GM12878 (cell line): ENCODE data around the gene TBC1D32. TPM values are rescaled to one million over a fixed set of nuclear protein-coding genes. Genes with fewer than 3 reads are reported as not detected.
"Not testable (repeated sequence)": the region's sequence is repeated elsewhere in the genome, so short reads cannot be mapped to it uniquely, and the experiment has no call there.

Experiments used
- ATAC-seq: fragments of 200-7000 bp; cut with Tn5 transposase; 3 replicates; pipeline ENCODE4 v1.9.1; 2020; ENCODE audit warnings: mild to moderate bottlenecking, moderate library complexity
- BruUV-seq: library from RNA; stranded (reverse); fragments of 400-500 nt; replicated peaks from 2 replicates; lab custom pipeline; 2021; lab: Mats Ljungman, UMichigan
- CTCF ChIA-PET: fragments of 300-600 bp; sonication (Branson Sonifier 250); formaldehyde crosslinking; extraction: SDS; loops from one replicate; lab custom pipeline; 2021; ENCODE audit warnings: inconsistent platforms; lab: Yijun Ruan, JAX
- POLR2A ChIA-PET: fragments of 350-600 bp; formaldehyde crosslinking; extraction: SDS; loops from one replicate; lab custom pipeline; 2021; ENCODE audit warnings: inconsistent platforms; lab: Charles Lee
- RAD21 ChIA-PET: fragments of 300-600 bp; sonication (Branson Sonifier 250); formaldehyde crosslinking; loops from one replicate; lab custom pipeline; 2023; ENCODE audit warnings: antibody characterized with exemption; ENCODE audit not compliant: unreplicated experiment; lab: Charles Lee
- SMC1A ChIA-PET: fragments of 300-600 bp; sonication (Branson Sonifier 250); formaldehyde crosslinking; loops from one replicate; lab custom pipeline; 2023; ENCODE audit not compliant: unreplicated experiment, uncharacterized antibody; lab: Charles Lee
- DNase-seq: peaks from one replicate; pipeline ENCODE4 v3.0.0-alpha.2; 2011; ENCODE audit warnings: low read depth, low spot score
- FAIRE-seq: peaks from 3 replicates; lab custom pipeline; 2011; peaks lifted over from hg19 to GRCh38; lab: Jason Lieb, UNC
- H2AFZ ChIP-seq: 2 replicates; pipeline ENCODE4 v1.6.0; 2011; ENCODE audit warnings: low read depth, low read length, control low read depth; ENCODE audit not compliant: control insufficient read depth
- H3K27ac ChIP-seq: 2 replicates; pipeline ENCODE4 v1.5.1; 2011; ENCODE audit warnings: control low read depth; ENCODE audit not compliant: control insufficient read depth, insufficient read depth
- H3K27me3 ChIP-seq, 2 experiments: replicated peaks in 1 of 2; 2 replicates each; pipeline versions ENCODE4 v1.6.0 to v1.6.1; 2011; ENCODE audit warnings: low read length in 1 of 2; ENCODE audit not compliant: control insufficient read depth in 2 of 2, insufficient read depth in 2 of 2
- H3K36me3 ChIP-seq, 2 experiments: 2 replicates each; pipeline ENCODE4 v1.5.1; 2011; ENCODE audit warnings: low read length in 1 of 2; ENCODE audit not compliant: control insufficient read depth in 2 of 2, insufficient read depth in 2 of 2
- H3K4me1 ChIP-seq: 2 replicates; pipeline ENCODE4 v1.6.1; 2011; ENCODE audit warnings: mild to moderate bottlenecking, low read length, moderate library complexity, mixed read lengths; ENCODE audit not compliant: control insufficient read depth, insufficient read depth
- H3K4me2 ChIP-seq: 2 replicates; pipeline ENCODE4 v1.6.0; 2011; ENCODE audit warnings: control low read depth; ENCODE audit not compliant: control insufficient read depth, insufficient read depth
- H3K4me3 ChIP-seq: fragments of 200-600 bp; sonication (generic); 2 replicates; pipeline ENCODE4 v1.5.1; 2016
- H3K79me2 ChIP-seq: 2 replicates; pipeline ENCODE4 v1.6.0; 2011; ENCODE audit warnings: low read length; ENCODE audit not compliant: control insufficient read depth, insufficient read depth
- H3K9ac ChIP-seq: 2 replicates; pipeline ENCODE4 v1.8.0; 2011; ENCODE audit warnings: low read length, control low read depth, mixed read lengths; ENCODE audit not compliant: control insufficient read depth, insufficient read depth
- H3K9me3 ChIP-seq: replicated peaks from 3 replicates; pipeline ENCODE4 v1.5.1; 2011; ENCODE audit warnings: mild to moderate bottlenecking, low read length; ENCODE audit not compliant: control insufficient read depth, insufficient read depth
- H4K20me1 ChIP-seq: 2 replicates; pipeline ENCODE4 v1.6.0; 2011; ENCODE audit not compliant: control insufficient read depth, insufficient read depth
- CHD1 ChIP-seq: IDR thresholded peaks from 2 replicates; pipeline ENCODE4 v1.6.1; 2012; ENCODE audit warnings: low read depth, low read length, improper control_type of control experiment
- JUNB ChIP-seq: IDR thresholded peaks from 2 replicates; pipeline ENCODE4 v1.6.1; 2016; ENCODE audit warnings: antibody characterized with exemption, mild to moderate bottlenecking
- RUNX3 ChIP-seq: IDR thresholded peaks from 2 replicates; pipeline ENCODE4 v1.6.1; 2012; ENCODE audit warnings: low read length, inconsistent platforms
- SIX5 ChIP-seq: IDR thresholded peaks from 2 replicates; pipeline ENCODE4 v1.6.1; 2011; ENCODE audit warnings: mild to moderate bottlenecking, low read depth, low read length, moderate library complexity; ENCODE audit not compliant: severe bottlenecking
- SMARCA5 ChIP-seq: fragments of 450-650 bp; IDR thresholded peaks from 2 replicates; pipeline ENCODE4 v1.6.1; 2017; ENCODE audit warnings: mild to moderate bottlenecking
- WRNIP1 ChIP-seq: IDR thresholded peaks from 2 replicates; pipeline ENCODE4 v1.6.1; 2011; ENCODE audit warnings: low read depth, low read length, improper control_type of control experiment, borderline replicate concordance
- WGBS: methylation state at CpG from one replicate; pipeline ENCODE4 v1.1.6; 2016; ENCODE audit warnings: low lambda C conversion rate; ENCODE audit not compliant: insufficient replicate concordance, insufficient coverage; ENCODE audit errors: missing lambda C conversion rate; 5-methylcytosine and 5-hydroxymethylcytosine counted together
- in situ Hi-C: fragments of 300-500 bp; cut with MboI; formaldehyde crosslinking; loops from 9 replicates; pipeline ENCODE4 v1.14.3; 2018; ENCODE audit warnings: mixed read lengths
- intact Hi-C: fragments of 100-400 bp; cut with micrococcal nuclease; formaldehyde crosslinking; loops from one replicate; pipeline ENCODE4 v1.14.2; 2022; ENCODE audit not compliant: unreplicated experiment
- polyA plus RNA-seq, 11 experiments: library from polyadenylated mRNA; depleted of rRNA in 4 of 11; unstranded in 6 of 11; stranded (reverse) in 5 of 11; fragments of >200 nt; fragmentation: Nextera tagmentation in 4 of 11; fragmentation: Illumina TruSeq in 1 of 11; extraction: Ambion mirVana in 4 of 11; extraction: Trizol in 1 of 11; gene quantifications; 1 replicate in 1 of 11; 2 replicates in 10 of 11; pipeline versions ENCODE4 v1.2.1 to v1.2.3, GENCODE V29; 2011 to 2016; ENCODE audit warnings: inconsistent platforms in 2 of 11, missing spikeins in 2 of 11, low read depth in 1 of 11
- total RNA-seq, 4 experiments: library from RNA; depleted of rRNA in 3 of 4; stranded (reverse); fragments of >200 nt in 3 of 4; fragmentation: Illumina TruSeq in 1 of 4; extraction: Trizol in 1 of 4; gene quantifications; 2 replicates each; pipeline versions ENCODE4 v1.2.1 to v1.2.3, GENCODE V29; 2013 to 2021

TBC1D32 gene
- total and polyA plus RNA-seq, 10 of the 15 experiments (the other 5 are each of a cell fraction or from before 2014, with no cell fraction given), result 2.2 to 10.2 (median 4.1) TPM

- TF ChIP-seq WRNIP1 (no peak), SIX5 (no peak), CHD1 (no peak), RUNX3 (no peak), SMARCA5 (no peak)
Observed at GRCh38 chr6:121076119-121076518, 258.2 kb downstream of the TBC1D32 start (continued).

GRCh38 chr6:121068749-121069148, 265.5 kb downstream of the TBC1D32 start:
- CTCF ChIA-PET, result interaction anchor here (0.6 kb wide), 1 partner anchor 328 kb away, joined by 3 read pairs; no protein-coding TSS in a partner anchor
- FAIRE-seq, H3K4me3 ChIP-seq, H3K4me1 ChIP-seq, DNase-seq, POLR2A ChIA-PET, H3K27ac ChIP-seq, BruUV-seq, H3K27me3 ChIP-seq, SMC1A ChIA-PET, intact Hi-C loops, H2AFZ ChIP-seq, H3K79me2 ChIP-seq, H3K9ac ChIP-seq, ATAC-seq, H3K9me3 ChIP-seq, H3K4me2 ChIP-seq, H4K20me1 ChIP-seq, RAD21 ChIA-PET, H3K36me3 ChIP-seq: not testable (repeated sequence)
- 100% methylated on average over 1 of the region's 1 CpG for WGBS
- in situ Hi-C loops, result loop anchor here (10.0 kb wide), 1 partner anchor 956 kb away; no protein-coding TSS in a partner anchor

DNA sequence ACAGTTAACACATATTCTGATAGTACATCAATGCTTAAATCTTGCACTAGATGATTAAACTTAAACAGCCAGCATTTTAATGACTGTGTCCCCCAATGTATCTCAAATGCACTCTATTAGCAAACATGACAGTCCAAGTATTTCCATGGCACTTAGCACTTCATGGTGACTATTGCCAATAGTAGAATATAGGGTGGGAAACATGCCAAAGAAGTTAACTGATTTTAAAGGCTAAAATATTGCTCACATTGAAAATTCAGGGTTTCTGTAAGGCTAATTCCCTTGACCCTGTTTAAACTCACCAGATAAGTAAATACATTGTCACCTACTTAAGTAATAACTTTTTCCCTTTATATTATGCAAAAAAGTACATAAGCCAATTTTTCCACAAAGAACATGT, 266.9 kb downstream of the TBC1D32 start:
- RAD21 ChIA-PET, result no interaction called here
- no peak for ATAC-seq
- TF ChIP-seq JUNB, result no peak
- TF ChIP-seq, all 136 proteins: peak for 0
- Histone ChIP-seq H3K9me3 (no peaks in the 10 kb centered on the region; the same call in 2 of the 3 replicates), H3K27me3 (no peaks in the 10 kb centered on the region), H2AFZ (no peak overlapping the region), H3K79me2 (no peaks in the 10 kb centered on the region), H3K9ac (no peak overlapping the region), H3K4me1 (no peaks in the 10 kb centered on the region), H3K4me3 (no peak overlapping the region), H4K20me1 (no peaks in the 10 kb centered on the region), H3K27ac (no peak overlapping the region), H3K4me2 (no peak overlapping the region), H3K36me3 (no peaks in the 10 kb centered on the region)
- intact Hi-C loops (no loop called here), in situ Hi-C loops (loop anchor here (10.0 kb wide), 1 partner anchor 957 kb away; no protein-coding TSS in a partner anchor)
- DNase-seq (no peak), FAIRE-seq (no peak)
- ChIA-PET CTCF (interaction anchor here (0.9 kb wide), 1 partner anchor 10 kb away, joined by 3 read pairs; no protein-coding TSS in a partner anchor), SMC1A (interaction anchor here (0.5 kb wide), 1 partner anchor 16 kb away, joined by 4 read pairs; no protein-coding TSS in a partner anchor), POLR2A (no interaction called here)
- no TSS peak for BruUV-seq
